GM18502 (cell line): ENCODE data around the gene AGAP1.

Experiments
- ATAC-seq: cut with Tn5 transposase; IDR thresholded peaks from one replicate; pipeline ENCODE4 v1.9.1; 2021; ENCODE audit warnings: mild to moderate bottlenecking; ENCODE audit not compliant: unreplicated experiment, poor library complexity

The AGAP1 gene

DNA sequence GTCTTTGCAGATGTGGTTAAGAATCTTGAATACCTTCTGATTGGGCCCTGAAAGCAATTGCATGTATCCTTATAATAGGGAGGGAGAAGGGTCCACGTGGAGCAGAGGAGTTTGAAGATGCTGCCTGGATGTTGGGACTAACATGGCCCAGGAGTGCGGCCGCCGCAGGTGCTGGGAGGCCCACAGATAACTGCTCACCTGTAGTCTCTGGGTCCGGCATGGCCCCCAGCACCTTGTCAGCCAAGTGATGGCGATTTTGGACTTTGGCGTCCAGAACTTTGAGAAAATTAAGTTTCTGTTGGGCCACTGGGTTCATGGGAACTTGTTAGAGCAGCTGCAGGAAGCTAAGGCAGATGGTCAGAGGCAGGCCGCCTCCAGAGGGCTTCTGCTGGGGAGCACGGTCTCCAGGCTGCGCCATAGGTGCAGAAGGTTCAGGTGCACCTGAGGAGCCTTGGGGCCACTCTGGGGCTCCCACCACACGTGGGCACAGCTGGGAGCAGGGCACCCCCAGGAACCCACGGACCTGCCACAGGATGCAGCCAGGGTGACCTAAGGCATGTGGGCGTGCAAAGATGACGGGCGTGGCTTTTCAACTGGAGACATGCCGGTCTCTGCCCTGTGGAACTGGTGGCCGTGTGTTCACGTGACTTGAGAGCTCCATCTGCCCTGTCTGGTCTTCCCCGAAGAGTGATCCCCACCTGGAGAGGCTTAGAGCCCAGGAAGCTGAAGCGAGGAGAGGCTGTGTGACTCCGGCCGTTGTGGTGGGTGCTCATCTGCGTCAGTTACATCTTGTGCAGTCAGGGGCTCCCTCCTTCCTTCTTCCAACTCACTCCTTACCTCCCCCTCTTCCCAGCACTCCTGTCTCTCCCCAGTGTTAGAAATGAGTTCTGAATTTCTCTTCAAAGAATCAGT lies 277.3 kb downstream of the AGAP1 start:
- no peak for ATAC-seq

DNA sequence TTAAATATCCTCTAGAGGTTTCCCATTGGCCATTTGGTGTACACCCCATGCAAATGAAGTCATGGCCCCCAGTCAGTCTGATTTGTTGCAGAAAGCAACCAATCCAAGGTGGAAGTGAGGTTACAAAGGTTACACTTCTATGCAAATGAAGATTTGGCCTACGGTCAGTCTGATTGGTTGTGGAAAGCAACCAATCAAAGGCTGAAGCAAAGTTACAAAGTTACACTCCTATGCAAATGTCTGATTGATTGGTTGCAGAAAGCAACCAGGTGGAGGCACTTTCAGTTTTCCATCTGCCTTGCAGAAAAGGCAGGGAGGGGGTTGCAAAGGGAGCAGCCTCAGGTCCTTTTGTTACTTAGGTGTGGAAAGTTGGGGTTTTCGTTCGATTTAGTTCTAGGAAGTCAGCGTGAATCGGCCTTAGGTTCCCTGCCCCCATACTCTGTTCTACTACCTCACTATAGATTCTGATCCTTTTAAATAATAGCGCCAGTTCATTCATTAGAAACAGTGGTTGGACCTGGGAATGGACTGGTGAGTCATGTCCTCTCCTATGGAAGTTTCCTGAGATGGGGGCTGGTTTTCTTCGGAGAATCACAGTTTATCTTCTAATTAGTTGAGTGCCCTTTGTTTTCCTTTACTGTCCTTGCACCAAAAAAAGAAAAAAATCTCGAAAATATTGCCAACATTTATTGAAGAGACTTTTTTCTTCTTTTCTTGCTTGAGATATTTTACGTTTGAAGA lies 279.5 kb downstream of the AGAP1 start:
- no peak for ATAC-seq

DNA sequence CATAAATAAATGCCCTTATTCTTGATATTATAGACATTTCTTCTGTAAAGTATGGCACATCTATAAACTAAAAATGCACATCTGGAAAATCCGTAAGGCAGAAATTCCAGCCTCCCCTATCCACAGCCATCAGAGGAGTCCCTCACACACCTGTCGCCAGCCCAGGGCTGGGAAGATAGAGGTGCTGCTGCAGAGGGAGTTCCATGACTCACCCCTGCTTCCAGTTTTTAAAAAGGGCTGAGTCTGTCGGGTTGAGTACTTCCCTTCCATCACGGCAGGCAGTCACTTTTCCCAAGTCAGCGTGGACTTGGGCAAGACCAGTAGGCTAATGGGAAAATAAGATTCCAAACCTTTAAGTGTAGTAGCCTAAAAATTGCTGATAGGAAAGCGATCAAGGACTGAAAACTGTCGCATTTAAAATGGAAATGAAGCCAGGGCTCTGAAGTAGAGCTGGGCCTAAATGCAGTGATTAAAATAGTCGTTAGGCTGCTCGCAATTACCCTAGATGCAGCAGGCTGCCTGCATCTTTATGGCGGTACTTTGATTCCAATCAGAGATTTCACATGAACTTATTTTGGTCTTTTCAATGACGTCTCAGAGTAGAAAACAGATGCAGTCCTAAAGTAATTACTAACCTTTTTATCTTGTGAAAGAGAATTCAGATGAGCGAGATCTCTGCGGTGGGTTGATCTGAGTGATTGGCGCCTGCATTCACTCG lies 280.5 kb downstream of the AGAP1 start:
- ATAC-seq, result no peak

DNA sequence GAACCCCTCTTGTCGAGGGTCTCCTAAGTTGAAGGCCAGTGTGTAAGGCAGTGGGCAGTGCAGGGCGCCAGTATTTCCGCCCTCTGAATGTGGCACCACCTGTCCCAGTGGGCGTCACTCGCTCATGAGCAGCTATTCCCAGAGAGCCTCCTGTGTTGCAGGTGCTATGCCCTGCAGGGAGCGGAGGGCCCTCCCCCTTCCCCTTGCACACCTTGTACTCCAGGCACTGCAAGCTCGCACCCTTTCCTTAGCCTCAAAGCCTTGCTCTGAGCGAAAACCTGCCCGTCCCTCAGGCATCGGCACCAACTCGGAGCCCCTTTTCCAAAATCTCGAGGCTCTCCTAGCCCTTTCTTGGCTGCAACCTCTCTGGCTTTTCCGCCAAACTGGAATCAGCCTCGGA lies 282.7 kb downstream of the AGAP1 start:
- ATAC-seq, result no peak

DNA sequence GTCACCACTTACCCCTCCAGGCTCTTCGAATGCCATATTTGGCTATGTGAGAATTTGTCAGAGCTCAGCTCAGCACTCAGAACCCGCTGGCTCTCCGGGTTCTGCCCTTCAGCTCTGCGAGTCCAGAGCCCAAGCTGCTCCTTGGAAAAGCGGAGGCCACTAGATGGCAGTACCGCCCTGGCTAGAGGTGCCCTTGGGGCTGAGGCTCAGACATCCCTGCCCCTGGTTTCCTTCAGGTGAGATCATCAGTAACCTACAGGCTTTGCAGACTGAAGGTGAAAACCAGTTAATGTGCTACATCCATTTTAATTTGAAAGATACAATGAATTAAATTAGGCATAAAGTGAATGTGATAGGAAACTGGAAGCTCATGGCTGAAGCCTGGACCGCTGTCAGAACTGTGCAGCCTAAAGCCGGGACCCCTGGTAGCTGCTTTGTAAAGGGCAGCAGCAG lies 285.6 kb downstream of the AGAP1 start:
- peak; percentile 49 for ATAC-seq

DNA sequence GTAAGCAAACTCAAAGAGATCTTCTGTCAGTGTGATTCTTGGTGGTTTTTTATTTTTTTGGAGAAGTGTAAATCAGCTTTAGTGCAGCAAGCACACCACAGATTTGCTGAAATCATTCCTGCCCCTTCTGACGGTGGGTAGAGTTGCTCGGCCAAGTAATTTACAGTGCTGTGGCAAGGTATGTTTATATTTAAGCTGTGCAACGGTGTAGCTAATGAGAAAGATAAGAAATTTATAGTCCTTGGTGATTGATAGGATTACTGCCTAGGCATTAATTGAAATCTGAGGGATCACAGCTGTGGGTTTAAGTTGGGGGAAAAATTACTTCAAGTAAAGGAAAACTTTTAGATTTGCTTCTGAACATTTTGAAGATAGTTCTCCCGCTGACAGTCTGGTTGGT lies 286.6 kb downstream of the AGAP1 start:
- no peak for ATAC-seq

DNA sequence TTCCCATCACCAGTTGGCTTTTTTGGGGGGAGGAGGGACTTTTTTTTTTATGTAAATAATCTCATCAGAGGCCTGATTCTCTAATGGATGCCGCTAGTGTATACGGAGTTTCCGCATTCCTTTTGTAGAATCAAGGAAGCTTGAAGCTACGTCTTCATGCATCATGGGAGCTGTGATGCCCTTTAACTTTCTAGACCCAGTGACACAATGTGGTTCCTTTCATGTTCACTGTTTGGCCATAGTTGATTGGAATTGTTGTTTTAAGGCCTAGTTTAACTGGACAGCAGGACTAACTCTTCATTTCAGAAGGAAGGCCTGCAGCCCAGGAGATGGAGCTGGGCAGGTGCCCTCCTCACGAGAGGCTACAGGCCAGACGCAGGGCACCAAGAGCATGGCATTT lies 287.9 kb downstream of the AGAP1 start:
- no peak for ATAC-seq

DNA sequence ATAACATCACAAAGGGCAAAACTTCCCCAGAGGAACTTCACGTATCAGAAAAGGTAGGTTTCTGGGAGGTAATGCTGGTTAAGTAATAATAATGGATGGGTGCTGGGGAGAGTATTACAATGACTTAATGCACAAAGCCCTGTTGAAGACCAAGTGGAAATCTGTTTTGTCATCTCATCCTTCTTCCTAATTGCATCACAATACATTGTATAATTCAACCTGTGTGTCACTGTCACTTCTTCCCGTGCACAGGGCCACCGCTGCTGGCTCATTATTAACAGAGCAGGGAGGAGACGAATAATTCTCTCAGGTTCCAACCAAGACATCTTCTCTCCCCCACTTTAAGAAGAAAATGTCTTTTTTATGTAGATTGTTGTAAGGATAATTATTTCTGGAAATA lies 290.9 kb downstream of the AGAP1 start:
- ATAC-seq, result no peak

DNA sequence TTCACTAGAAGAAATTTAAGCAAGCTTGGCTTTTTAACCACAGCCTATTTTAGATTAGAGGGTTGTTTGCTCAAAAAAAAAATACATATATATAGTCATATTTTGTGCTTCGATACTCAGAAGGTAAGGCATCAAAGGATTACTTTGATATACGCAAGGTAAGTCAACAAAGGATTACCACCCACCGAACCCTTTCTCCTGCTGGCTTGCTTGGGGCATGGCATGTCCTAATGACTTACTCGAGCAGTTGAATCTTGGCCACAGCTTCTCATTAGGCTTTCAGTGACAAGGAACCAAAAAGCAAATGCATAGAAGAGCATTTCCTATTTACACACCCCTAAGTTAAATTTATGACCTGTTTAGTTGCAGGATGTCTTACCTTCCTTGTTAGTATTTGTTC lies 295.7 kb downstream of the AGAP1 start:
- no peak for ATAC-seq

DNA sequence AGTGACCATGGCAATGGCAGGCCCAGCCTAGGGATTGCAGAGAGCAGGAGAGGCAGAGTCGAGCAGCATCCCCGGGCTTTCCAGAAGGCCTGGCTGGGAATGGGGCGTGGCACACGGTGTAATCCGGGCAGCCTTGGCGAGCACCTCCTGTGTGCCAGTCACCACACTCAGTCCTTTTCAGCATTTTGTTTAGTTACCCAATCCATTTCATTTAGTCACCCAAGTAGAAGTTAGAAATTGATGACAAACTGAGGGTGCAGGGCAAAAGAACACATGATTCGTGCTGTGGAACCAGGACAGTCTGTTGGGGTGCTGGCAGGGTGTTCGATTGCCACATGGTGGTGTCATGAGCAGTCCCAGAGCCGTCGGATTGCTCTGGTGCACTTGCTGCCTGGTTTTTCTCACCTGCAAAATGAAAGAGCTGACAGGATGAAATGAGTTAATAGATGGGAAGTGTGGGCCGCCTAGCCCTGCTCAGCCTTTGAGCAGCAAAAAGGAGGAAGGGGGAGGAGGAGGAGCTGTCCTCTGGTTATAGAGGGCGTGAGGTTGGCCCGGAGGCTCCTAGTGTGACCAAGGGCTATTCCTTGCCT lies 299.4 kb downstream of the AGAP1 start:
- no peak for ATAC-seq

DNA sequence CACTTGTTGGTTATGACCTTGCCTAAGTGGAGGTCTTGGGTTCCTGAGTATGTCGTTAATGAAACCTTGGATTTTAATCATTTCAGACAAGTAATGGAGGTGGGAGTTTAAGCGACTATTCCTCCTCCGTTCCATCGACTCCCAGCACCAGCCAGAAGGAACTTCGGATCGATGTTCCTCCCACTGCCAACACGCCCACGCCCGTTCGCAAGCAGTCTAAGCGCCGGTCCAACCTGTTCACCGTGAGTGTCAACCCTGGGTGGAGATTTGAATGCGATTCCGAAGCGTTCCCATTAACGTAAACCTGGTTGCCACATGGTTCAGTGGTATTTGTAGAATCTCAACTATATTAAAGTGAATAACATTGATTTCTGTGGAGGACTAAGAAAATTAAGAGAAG lies 305.4 kb downstream of the AGAP1 start:
- ATAC-seq, result no peak

DNA sequence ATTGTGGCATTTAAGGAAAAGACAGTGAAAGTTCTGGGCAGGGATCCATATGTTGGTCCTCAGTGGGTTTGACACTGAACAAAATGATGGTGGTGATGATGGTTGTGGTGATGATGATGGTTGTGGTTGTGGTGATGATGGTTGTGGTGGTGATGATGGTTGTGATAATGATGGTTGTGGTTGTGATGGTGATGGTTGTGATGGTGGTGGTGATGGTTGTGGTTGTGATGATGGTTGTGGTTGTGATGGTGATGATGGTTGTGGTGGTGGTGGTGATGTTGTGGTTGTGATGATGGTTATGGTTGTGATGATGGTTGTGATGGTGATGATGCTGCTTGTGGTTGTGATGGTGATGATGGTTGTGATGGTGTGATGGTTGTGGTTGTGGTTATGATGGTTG lies 308.7 kb downstream of the AGAP1 start:
- no peak for ATAC-seq

DNA sequence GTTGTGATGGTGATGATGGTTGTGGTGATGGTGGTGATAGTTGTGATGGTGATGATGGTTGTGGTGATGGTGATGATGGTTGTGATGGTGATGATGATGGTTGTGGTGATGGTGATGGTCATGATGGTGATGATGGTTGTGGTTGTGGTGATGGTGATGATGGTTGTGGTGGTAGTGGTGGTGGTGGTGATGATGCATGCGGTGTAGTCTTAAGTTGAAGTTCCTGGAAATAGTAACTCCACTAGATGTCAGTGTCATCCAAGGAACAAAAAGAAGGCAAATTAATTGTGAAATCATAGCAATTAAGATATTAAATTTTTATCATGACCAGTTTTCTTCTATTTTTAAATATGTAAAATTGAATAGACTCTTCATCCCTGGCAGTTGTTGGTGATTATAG lies 309.2 kb downstream of the AGAP1 start:
- ATAC-seq, result no peak

DNA sequence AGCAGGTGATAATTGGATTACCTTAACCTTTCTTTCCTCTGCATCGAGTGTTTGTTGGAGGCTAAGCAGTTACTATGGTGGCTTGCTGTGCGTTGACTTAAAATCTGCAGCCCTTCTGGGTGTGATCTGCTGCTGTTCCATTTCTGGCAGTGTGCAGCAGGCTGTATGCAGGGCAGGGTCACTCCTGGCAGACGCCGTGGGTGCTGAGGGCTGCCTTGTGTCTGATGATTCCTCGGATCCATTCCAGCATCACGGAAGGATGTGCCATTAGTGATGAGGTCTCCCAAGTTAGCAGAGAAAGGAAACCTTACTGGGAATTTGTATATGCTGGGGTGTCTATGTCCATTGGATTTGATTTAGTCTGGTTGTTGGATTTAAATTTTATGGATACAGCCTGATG lies 310.8 kb downstream of the AGAP1 start:
- no peak for ATAC-seq

DNA sequence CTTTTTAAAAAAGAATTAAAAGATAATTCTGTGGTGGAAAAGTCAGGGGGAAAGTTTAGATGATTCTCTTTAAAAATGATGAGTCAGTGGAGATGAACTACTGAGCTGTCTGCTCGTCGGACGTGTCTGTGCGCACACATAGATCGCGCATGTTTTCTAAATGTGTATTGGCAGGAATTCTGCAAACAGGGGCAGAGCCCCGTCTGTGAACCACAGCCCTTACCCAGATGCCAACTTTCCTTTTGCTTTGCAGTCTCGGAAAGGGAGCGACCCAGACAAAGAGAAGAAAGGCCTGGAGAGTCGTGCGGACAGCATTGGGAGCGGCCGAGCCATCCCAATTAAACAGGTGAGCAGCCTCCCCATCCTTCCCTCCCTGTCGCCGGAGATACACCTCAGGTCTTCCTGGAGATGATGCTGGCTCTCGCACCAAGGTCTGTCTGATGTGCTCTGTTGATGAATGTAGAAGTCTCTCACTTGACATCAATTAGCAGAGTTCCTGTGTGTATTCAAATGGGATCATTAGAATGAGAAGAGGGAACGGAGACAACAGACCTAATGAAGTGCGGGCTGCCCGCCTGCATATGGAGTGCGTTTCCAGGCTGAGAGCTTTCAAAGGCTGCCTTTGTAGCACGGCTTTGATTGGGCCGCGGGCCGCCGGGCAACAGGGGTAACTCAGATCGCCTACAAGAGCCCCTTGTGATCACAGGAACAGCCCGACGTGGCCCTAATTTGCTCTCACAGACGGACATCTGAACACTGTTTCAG lies 313.3 kb downstream of the AGAP1 start:
- no peak for ATAC-seq

DNA sequence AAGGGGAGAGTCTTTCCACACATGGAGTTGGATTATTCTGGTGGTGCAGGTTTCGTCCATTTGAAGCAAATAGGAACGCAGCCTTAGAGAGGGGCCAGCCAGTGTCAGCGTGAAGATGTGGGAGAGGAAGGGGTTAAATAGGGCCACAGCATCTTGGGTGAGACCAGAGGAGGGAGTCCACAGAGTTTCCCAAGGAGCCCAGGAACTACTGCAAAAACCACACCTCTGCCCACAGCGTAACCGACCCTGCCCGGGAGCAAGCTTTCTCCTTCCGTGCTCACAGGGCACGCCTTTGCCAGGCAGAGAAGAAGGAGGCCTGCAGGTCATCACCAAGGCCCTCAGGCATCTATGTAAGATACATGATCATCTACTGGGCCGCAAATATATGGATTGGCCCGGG lies 314.5 kb downstream of the AGAP1 start:
- ATAC-seq, result no peak

DNA sequence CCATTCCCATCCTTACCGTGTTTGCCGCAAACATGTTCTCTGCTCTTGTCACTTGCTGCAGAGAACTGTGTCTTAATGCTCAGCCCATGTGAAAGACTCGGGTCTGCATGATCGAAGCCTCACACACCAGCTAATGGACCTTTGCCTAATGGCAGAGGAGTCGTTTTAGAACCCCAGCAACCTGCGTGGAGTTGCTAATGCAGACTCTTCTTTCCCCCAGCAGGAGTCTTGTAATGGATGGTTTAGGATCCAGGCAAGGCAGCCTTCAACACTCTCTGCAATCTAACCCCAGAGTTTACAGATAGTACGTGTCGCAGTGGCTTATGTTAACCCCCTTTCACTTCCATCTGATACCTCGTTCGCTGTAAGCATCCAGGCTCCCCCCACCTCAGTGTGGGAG lies 316.4 kb downstream of the AGAP1 start:
- no peak for ATAC-seq

DNA sequence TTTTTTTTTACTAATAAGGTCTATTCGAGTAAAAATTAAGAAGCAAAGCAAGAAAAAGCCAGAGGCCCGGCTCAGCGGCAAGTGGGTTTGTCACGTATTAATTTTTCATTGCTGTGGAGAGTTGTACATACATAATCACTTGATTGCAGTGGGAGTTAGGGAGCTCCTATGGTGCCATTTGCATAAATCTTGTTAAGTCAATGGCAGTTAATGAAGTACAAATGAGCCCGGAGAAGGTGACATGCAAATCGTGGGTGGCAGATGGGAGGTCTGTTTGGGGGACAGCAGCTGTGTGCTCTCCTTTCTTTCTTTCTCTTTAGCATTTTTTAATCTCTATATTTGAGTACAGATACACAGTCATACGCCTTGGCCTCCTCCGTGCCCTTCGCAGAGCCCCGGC lies 317.0 kb downstream of the AGAP1 start:
- no peak for ATAC-seq

DNA sequence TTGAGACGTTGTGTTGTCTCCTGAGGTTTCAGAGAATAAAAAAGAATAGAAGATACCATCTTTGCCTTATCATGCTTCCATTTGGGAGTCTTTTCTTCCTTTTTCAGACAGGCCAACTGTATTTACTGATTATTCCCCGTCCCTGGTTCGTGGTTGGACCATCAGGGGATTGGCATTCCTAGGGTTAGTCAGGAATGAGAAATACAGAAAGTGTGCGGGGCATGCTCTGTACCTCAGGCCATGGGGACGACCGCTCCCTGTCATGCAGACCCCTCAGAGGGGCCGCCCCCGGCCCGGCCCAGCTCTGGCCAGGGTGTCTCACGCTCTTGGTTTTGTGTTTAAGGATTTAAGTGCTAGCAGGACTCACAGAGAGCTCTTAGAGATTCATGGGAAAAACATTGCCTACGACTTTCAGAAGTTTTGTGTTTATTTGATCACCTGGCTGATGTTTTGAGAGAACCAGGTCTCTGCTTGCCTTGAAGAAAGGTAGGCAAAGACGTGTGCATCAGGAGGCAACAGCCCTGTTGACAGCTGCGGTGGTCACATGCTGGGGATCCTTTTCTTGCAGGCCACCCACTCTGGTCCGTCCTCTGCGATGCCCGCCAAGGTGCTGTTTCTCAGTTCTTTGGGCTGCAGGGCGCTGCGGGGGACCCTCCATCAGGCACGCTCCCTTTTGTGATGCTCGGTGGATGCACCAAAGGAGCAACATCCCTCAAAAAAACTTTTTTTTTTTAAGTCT lies 317.8 kb downstream of the AGAP1 start:
- no peak for ATAC-seq
